Measurements from ENCODE around the gene TMIGD2. TPM values are rescaled to one million over a fixed set of nuclear protein-coding genes. Genes with fewer than 3 reads are reported as not detected.
"Not testable (repeated sequence)": the region's sequence is repeated elsewhere in the genome, so short reads cannot be mapped to it uniquely, and the experiment has no call there.

Gene TMIGD2
- total RNA-seq, 1 experiment from 2014 or later = not detected

DNA sequence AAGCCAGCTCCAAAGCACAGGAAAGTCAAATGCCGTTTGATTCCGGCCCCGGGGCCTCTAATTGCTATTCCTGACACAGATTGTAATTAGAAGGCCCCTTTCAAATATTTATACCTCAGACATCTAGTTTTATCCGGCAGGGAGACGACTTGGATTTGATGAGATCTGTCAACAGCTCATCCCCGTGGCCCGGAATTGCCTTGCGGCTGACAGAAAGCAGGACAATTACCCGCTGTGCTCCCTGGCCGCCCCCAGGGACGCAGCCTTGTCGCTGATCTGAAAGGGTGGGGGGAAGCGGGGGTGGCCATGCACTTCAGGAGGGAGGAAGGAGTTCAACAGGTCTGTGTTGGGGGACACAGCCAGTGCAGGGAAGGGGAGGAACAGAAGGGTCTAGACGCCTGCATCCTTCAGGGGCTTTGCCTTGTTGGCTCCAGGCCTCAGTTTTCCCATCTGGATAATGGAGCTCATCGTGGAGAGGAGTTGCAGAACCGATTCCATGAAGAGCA is 24.9 kb downstream of the TMIGD2 start:
- no peak overlapping the region for H3K27ac ChIP-seq (ENCODE audit: low read length)
- DNase-seq (ENCODE audit: low read depth, low spot score) = no peak
- H3K36me3 ChIP-seq (ENCODE audit: control insufficient read depth, insufficient read depth, low read length) = no peaks in the 10 kb centered on the region
- CTCF ChIA-PET = no interaction called here
- TF ChIP-seq TCF7L2 (IDR thresholded peaks at IDR 0.05; ENCODE audit: low read depth, low read length) (no peak), SIN3A (IDR thresholded peaks at IDR 0.05; ENCODE audit: borderline replicate concordance, insufficient read depth, low read depth, low read length) (no peak), POLR2AphosphoS5 (IDR thresholded peaks at IDR 0.05; ENCODE audit: low read depth, low read length) (no peak)
- TF ChIP-seq, protein P1, sequence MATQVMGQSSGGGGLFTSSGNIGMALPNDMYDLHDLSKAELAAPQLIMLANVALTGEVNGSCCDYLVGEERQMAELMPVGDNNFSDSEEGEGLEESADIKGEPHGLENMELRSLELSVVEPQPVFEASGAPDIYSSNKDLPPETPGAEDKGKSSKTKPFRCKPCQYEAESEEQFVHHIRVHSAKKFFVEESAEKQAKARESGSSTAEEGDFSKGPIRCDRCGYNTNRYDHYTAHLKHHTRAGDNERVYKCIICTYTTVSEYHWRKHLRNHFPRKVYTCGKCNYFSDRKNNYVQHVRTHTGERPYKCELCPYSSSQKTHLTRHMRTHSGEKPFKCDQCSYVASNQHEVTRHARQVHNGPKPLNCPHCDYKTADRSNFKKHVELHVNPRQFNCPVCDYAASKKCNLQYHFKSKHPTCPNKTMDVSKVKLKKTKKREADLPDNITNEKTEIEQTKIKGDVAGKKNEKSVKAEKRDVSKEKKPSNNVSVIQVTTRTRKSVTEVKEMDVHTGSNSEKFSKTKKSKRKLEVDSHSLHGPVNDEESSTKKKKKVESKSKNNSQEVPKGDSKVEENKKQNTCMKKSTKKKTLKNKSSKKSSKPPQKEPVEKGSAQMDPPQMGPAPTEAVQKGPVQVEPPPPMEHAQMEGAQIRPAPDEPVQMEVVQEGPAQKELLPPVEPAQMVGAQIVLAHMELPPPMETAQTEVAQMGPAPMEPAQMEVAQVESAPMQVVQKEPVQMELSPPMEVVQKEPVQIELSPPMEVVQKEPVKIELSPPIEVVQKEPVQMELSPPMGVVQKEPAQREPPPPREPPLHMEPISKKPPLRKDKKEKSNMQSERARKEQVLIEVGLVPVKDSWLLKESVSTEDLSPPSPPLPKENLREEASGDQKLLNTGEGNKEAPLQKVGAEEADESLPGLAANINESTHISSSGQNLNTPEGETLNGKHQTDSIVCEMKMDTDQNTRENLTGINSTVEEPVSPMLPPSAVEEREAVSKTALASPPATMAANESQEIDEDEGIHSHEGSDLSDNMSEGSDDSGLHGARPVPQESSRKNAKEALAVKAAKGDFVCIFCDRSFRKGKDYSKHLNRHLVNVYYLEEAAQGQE (IDR thresholded peaks at IDR 0.05; ENCODE audit: insufficient read depth in 1 of 2, low read depth in 2 of 2, low read length in 1 of 2) = no peak
- TF ChIP-seq, protein P2, sequence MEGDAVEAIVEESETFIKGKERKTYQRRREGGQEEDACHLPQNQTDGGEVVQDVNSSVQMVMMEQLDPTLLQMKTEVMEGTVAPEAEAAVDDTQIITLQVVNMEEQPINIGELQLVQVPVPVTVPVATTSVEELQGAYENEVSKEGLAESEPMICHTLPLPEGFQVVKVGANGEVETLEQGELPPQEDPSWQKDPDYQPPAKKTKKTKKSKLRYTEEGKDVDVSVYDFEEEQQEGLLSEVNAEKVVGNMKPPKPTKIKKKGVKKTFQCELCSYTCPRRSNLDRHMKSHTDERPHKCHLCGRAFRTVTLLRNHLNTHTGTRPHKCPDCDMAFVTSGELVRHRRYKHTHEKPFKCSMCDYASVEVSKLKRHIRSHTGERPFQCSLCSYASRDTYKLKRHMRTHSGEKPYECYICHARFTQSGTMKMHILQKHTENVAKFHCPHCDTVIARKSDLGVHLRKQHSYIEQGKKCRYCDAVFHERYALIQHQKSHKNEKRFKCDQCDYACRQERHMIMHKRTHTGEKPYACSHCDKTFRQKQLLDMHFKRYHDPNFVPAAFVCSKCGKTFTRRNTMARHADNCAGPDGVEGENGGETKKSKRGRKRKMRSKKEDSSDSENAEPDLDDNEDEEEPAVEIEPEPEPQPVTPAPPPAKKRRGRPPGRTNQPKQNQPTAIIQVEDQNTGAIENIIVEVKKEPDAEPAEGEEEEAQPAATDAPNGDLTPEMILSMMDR (IDR thresholded peaks at IDR 0.05) = no peak
- H3K4me1 ChIP-seq (ENCODE audit: control insufficient read depth, insufficient read depth, low read length) = no peaks in the 10 kb centered on the region
- H3K4me3 ChIP-seq (ENCODE audit: low read depth in 2 of 2, low read length in 2 of 2) = no peak overlapping the region
- ATAC-seq = no peak
- BruUV-seq (replicated peaks) = no TSS peak
- no peaks in the 10 kb centered on the region; the same call in 1 of the 2 replicates for H3K27me3 ChIP-seq (ENCODE audit: control insufficient read depth, insufficient read depth, low read length)
- no peaks in the 10 kb centered on the region for H3K9me3 ChIP-seq (ENCODE audit: control insufficient read depth, insufficient read depth, low read depth, low read length)
- in situ Hi-C loops (cut with HindIII; ENCODE audit: low pct_unique_long_range_greater_than_20kb, low sequenced_read_pairs) = no loop called here
- intact Hi-C loops (cut with micrococcal nuclease; ENCODE audit: unreplicated experiment) = no loop called here
- POLR2A ChIA-PET = no interaction called here

DNA sequence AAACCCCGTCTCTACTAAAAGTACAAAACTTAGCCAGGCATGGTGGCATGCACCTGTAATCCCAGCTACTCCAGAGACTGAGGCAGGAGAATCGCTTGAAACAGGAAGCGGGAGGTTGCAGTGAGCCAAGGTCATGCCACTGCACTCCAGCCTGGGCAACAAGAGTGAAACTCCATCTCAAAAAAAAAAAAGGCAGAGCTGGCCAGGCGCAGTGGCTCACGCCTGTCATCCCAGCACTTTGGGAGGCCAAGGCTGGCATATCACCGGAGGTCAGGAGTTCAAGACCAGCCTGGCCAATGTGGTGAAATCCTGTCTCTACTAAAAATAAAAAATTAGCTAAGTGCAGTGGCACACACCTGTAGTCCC is 27.9 kb downstream of the TMIGD2 start:
- POLR2A ChIA-PET = interaction anchor here (0.7 kb wide), 1 partner anchor 30 kb away, joined by 3 read pairs; no protein-coding TSS in a partner anchor
- H3K4me3 ChIP-seq (ENCODE audit: low read depth in 2 of 2, low read length in 2 of 2); intact Hi-C loops (cut with micrococcal nuclease; ENCODE audit: unreplicated experiment); ATAC-seq; H3K27me3 ChIP-seq (ENCODE audit: control insufficient read depth, insufficient read depth, low read length); H3K4me1 ChIP-seq (ENCODE audit: control insufficient read depth, insufficient read depth, low read length); DNase-seq (ENCODE audit: low read depth, low spot score); H3K9me3 ChIP-seq (ENCODE audit: control insufficient read depth, insufficient read depth, low read depth, low read length); H3K27ac ChIP-seq (ENCODE audit: low read length); CTCF ChIA-PET; in situ Hi-C loops (cut with HindIII; ENCODE audit: low pct_unique_long_range_greater_than_20kb, low sequenced_read_pairs); H3K36me3 ChIP-seq (ENCODE audit: control insufficient read depth, insufficient read depth, low read length); BruUV-seq (replicated peaks): not testable (repeated sequence)

DNA sequence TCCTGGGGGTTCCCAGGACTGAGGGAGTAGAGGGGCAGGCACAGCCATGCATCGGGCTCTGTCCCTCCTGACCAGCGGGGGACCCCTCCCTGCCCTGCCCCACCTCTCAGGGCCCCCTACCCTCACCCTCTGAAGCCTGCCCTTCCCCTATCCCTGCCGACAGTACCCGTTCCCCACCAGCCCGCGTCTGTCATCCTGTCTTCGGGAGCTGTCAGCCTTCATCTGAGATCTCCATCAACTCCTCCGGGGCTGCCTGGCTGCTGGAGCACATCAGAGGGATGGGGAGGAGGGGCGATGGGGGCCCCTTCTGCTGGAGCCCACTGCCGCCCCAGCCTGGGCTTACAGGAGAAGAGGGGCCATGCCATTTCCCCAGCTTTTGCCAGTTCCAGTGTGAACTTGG is 29.3 kb downstream of the TMIGD2 start:
- Histone ChIP-seq H3K9me3 (ENCODE audit: control insufficient read depth, insufficient read depth, low read depth, low read length) (no peaks in the 10 kb centered on the region), H3K27ac (ENCODE audit: low read length) (no peak overlapping the region), H3K4me3 (ENCODE audit: low read depth in 2 of 2, low read length in 2 of 2) (no peak overlapping the region), H3K36me3 (ENCODE audit: control insufficient read depth, insufficient read depth, low read length) (no peaks in the 10 kb centered on the region), H3K27me3 (ENCODE audit: control insufficient read depth, insufficient read depth, low read length) (no peaks in the 10 kb centered on the region), H3K4me1 (ENCODE audit: control insufficient read depth, insufficient read depth, low read length) (no peaks in the 10 kb centered on the region)
- ATAC-seq = no peak
- TF ChIP-seq, protein P1 (IDR thresholded peaks at IDR 0.05; ENCODE audit: insufficient read depth in 1 of 2, low read depth in 2 of 2, low read length in 1 of 2) = no peak
- TF ChIP-seq SIN3A (IDR thresholded peaks at IDR 0.05; ENCODE audit: borderline replicate concordance, insufficient read depth, low read depth, low read length) = no peak
- no peak for TF ChIP-seq POLR2AphosphoS5 (IDR thresholded peaks at IDR 0.05; ENCODE audit: low read depth, low read length)
- TF ChIP-seq, protein P2 (IDR thresholded peaks at IDR 0.05) = no peak
- no peak for TF ChIP-seq TCF7L2 (IDR thresholded peaks at IDR 0.05; ENCODE audit: low read depth, low read length)
- no TSS peak for BruUV-seq (replicated peaks)
- ChIA-PET POLR2A (no interaction called here), CTCF (no interaction called here)
- DNase-seq (ENCODE audit: low read depth, low spot score) = no peak
- intact Hi-C loops (cut with micrococcal nuclease; ENCODE audit: unreplicated experiment) = no loop called here
- in situ Hi-C loops (cut with HindIII; ENCODE audit: low pct_unique_long_range_greater_than_20kb, low sequenced_read_pairs) = no loop called here
